Stimulated activated CD8-positive, alpha-beta memory T cell treated with anti-CD3 and anti-CD28 coated beads, Interleukin-2, amount 100 ng/mL, for 48 hours (primary cell): ENCODE results near the gene CHRDL1.
"Not testable (repeated sequence)": the region's sequence is repeated elsewhere in the genome, so short reads cannot be mapped to it uniquely, and the experiment has no call there.

Experiments used
- DNase-seq, 2 donors: peaks; one replicate each; pipeline ENCODE4 v3.0.0-alpha.2; 2020; ENCODE audit warnings: low read depth in 2 of 2

The CHRDL1 gene, protein sequence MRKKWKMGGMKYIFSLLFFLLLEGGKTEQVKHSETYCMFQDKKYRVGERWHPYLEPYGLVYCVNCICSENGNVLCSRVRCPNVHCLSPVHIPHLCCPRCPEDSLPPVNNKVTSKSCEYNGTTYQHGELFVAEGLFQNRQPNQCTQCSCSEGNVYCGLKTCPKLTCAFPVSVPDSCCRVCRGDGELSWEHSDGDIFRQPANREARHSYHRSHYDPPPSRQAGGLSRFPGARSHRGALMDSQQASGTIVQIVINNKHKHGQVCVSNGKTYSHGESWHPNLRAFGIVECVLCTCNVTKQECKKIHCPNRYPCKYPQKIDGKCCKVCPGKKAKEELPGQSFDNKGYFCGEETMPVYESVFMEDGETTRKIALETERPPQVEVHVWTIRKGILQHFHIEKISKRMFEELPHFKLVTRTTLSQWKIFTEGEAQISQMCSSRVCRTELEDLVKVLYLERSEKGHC

DNA sequence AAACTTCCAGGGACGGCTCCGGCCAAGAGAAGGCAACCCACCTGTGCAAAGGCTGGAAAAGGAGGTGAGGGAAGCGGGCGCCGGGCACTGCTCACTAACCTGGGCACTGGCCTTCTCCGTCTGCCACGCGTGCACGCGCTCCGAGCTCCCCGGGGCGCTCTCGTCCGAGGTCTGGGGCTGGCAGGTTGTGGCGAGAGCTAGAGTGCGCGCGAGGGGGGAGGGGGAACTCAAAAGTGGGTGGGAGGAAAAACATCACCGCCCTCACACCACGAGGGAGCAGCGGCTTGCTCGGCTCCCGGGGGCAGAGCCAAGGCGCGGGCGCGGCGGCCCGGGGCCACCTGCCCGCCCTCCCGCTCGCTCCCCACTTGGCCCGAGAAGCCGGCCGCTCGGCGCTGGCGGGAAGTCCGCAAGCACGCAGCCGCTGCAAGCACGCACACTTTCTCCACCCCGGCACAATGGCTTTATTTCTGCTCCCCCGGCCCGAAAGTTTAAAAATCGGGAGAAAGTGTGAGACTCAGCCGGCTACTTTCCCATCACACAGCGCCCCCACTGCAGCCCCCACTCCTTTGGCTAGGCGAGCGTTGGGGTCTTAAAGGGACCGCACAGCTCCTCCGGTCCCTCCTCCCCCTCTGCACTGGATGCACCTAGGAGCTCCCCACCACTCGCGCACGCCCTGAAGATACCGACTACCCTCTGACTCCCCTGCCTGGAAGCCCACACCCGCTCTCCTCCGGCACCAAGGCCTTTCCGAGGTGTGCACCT lies at the start of gene CHRDL1:
TSS of gene CHRDL1 (minus strand) at position 173 of the 762 bp plus-strand sequence. CDS start 3,636 bp downstream, outside the sequence.
- DNase-seq: no peak

DNA sequence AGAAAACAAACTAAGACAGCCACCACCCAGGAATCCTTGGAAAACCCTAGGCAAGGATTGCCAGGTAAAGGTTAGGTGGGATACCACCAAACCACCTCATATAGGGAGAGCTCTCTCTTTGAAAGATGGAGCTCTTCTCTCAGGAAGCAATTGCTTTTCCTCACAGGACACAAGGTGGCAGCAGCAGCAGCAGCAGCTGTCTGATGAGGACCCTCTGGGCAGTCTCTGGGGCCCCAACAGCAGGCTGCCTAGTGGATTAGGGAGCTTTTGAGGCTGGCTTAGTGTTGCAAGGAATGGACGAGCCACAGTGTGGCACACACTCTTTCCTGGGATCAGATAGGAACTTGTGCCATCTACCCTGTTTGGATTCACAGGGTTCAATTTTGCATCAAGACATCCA lies 41.4 kb upstream of the CHRDL1 start:
- DNase-seq: no peak

DNA sequence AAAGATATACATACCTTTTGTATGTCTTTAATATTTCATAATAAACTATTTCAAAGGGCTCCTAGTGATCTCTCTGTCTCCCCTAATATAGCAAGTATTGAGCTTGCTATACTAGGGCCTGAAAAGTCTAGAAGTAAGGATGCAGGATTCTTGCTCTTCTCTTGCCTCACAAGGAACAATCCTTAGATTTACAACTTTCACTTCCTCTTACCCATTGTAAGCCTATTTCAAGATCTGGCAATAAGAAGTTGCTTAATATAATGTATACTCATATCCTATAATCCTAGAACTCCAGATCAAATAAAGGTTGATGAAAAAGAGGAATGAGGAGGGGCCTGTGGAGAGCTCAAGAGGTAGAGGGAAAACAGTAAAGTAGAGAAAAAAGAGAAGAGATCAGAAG lies 40.8 kb upstream of the CHRDL1 start:
- DNase-seq: no peak

DNA sequence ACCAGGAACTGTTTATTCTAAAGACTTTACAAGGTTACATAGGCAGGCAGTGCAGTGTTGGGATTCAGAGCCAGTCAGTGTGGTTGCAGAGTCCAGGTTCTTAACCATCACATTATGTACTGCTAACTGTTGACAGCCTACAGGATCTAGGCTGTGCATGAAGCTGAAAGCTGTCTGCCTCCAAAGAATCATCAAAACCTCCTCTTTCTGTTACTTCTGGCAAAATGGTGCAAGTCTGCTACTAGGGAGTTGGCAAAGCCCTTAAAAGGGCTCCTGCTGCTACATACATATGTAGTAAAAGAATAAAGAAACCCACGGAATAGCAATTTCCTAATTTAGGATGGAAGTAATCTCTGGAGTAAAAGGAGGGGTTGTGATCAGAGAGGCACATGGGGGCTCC lies 40.4 kb upstream of the CHRDL1 start:
- no peak for DNase-seq

DNA sequence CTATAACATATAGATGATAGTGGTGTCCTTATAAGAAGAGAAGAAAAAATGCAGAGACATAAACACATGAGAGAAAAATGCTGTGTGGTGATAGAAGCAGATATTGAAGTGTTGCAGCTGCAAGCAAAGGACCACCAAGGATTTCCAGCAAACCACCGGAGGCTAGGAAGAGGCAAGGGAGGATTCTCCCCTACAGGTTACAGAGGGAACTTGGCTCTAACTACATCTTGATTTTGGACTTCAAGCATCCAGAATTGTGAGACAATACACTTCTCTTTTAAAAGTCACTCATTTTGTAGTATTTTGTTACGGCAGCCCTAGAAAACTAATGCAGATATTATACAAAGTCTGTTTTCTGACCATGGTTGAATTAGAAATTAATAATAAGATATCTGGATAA lies 30.4 kb upstream of the CHRDL1 start:
- DNase-seq: no peak

DNA sequence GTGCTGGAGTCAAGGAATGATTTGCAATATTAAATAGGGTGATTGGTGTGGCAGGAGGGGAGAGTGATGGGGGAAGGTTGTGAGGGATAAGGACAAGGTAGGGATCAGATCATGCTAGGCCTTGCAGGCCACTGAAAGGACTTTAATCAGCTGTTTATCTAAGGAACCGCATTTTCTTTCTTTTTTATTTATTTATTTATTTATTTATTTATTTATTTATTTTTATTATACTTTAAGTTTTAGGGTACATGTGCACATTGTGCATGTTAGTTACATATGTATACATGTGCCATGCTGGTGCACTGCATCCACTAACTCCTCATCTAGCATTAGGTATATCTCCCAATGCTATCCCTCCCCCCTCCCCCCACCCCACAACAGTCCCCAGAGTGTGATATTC lies 20.9 kb upstream of the CHRDL1 start:
- not testable (repeated sequence) for DNase-seq

DNA sequence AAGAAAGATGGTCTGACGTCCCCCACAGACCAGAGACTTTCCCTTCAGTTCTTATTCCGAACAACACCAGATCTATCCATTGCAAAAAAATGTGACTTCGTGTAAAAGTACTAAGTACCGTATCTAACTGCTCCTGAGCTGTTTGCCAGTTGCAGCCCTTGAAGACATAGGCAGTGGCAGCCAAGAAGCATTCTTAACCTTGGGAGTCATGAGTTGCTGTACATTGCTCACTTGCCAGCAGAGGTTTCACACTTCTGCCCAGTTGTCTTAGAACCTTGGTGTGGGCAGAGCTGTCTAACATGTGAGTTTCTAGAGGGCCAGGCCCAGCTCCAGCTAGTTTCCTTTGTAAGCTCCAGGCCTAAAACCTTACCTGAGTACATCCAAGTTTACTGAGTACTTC lies 10.5 kb upstream of the CHRDL1 start:
- no peak for DNase-seq

DNA sequence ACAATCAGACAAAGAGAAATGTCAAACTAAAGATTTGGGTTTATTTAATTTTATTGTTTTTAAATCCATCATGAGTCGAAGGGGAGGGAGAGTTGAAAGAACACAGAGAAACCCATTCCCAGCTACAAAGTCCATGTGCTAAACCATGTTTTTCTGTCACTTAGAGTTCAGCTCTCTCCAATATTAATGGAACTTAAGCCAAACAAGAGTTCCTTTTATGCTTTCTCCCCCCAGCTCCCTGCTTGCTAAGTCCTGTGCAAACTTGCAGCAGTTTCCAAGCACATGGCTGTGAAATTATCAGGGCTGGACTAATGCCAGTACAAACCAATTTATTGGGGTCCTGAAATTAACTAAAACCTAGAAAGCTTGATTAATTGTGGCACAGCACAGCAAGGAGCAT lies 9.7 kb upstream of the CHRDL1 start:
- no peak for DNase-seq

DNA sequence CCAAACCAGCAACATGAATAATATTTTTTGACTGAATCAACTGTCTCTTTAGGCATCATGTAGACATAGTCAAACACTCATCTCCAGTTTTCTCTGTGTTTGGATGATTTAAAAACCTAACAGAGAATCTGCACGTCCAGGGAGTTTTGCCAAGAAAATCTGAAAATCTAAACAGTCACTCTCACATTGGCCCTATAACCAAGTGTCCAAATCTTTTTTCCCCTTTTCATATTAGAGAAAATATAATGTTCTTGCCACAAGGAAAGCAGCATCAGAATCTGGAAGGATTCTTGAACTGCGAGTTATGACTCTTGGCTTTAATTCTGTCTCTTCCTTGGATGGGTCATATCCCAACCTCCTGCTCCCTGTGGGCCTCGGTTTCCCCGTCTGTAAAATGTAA lies 8.8 kb upstream of the CHRDL1 start:
- no peak for DNase-seq

DNA sequence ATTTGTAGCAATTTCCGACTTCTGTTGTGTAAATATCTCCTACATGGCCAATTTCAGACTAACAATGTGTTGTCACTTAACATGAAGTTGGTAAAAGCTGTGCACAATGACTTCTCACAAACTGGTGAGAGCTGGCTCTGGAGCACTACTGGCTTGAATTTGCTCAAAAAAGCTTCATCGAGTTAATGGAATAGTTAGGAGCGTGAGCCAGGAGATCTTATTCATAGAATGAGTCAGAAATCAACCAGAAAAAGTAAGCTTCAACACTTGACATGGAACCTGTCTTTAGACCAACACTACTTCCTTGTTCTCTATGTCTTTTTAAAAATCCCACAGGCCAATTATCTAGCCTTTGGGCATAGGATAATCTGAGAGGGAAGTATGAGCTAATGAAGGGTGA lies 7.9 kb upstream of the CHRDL1 start:
- DNase-seq: no peak

DNA sequence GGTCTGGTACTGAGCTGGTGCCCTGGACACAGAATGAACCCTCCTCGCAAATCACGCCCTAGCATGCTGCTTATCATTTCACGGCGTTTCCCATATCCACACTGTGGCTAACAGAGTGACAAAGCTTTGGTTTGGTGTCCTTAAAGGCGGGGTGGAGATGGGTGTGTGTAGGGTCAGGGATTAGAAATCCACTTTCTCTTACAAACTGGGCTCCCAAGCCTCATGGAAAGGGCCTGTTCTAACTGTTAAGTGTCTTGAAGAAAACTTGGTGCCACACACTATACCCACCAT lies 735 bp upstream of the CHRDL1 start:
- no peak for DNase-seq

DNA sequence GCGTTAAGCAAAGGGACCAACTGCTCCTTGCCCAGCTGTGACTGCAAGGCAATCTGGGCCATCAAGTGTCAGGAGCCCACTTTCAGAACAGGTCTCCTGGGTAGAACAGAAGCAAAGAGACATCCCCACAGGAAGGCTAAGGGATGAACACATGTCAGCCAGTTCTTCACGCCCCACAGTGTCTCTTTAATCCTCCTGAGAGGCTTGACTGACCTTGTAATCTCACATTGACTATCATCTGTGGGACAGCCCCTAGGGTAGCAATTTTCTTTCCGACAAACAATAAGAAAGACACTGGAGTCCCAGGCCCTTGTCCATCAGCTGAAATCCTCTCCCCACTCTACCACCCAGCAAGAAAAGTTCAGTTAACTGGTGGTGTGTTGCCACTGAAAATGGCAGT lies 1.0 kb downstream of the CHRDL1 start:
- DNase-seq: no peak

DNA sequence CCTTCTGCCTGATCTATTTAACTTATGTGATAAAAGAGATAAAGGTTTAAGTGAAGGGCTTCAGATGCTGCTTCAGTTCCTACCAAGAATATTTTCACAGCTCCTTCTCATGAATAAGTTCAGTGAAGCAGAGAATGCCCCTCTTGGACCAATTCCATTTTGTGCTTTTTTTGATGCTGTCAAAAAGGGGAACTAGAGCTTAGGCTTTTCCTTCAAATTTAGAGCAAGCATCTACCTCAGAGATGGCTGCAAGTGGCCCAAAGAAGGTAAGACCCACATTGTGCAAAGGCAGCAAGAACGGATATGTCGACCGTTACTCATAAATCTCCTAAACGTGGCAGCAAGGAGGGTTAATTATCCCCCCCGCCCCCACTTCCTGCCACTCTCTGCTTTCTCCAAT lies 4.5 kb downstream of the CHRDL1 start:
- no peak for DNase-seq

DNA sequence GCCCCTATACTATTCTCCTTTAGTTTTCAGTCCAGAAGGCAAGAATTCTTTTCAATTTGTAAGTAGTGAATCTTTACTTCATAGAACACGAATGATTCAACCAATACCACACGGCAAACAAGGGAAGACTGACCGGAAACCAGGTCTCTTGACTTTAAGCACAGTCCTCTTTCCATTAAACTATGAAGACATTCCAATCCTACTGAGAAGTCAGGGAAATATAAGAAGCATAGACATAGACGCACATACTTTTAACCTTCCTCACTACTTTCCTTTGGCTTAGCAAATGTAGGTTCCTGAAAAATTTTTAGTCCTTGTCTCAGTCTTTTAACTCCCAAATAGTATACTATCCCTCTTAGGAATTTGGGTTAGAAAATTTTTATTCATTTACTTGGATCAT lies 9.1 kb downstream of the CHRDL1 start:
- DNase-seq: no peak

DNA sequence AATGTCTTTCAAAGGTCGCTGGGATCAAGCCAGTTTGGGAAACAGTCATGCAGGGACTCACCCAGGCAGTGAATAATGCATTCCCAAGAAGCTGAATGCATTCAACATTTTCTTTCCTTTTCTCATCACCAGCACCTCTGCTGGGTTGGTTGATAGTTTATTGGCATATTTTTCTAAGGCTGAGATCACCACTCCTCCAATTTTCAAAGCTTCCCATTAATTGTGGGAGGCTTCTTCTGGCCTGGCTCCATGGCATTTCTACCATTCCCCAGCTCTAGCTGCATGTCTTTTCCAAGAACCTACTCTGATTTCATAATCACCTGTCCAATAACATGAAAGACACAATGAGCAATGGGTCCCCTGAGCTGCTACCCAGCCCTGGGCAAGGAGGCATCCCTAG lies 35.8 kb downstream of the CHRDL1 start:
- DNase-seq: no peak

DNA sequence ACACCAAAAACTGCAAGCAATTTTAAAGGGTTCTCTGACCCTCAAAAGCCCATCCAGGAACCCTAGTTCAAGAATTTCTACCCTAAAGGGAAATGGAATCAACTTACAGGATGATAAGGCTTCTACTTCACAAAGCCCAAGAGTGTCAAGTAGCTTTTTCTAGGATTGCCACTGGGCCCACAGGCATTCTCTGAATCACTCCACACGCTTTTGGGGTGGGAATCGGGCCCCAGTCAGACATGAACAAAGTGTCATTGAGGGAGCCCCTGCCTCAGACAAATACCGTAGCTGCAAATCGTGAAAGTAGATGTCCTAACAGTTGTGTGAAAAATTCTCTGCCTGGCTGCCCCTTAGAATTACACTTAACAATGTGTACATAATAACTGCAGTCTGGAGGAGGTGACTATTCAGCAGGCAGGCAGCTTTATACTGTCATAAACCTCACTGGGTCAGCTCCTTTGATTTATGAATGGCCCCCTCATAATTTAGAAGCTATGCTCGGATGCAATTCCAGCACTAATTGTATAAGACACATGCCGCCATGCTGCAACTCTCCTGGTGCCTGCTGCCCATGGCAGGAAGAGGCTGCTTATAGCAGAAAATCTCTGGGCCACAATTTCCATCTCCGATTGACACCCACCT lies 36.7 kb downstream of the CHRDL1 start:
- DNase-seq: no peak

DNA sequence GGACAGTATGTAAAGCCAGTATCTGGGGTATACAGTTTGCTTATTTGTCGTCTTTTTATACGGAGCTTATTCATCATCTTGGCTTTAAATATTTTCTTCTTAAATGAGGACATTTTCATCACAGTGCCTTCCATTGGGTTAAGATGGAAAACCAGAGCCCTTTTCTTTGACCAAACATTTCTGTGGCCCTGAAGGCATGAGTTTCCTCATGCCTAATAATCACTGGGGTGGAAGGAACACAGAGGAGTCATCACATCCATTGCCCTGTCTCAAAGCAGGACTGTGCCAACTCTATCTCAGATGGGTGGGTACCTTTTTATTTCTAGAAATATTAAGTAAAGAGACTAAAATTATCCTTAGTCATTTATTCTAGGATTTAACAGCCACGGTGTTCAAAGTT lies 40.0 kb downstream of the CHRDL1 start:
- DNase-seq: no peak

DNA sequence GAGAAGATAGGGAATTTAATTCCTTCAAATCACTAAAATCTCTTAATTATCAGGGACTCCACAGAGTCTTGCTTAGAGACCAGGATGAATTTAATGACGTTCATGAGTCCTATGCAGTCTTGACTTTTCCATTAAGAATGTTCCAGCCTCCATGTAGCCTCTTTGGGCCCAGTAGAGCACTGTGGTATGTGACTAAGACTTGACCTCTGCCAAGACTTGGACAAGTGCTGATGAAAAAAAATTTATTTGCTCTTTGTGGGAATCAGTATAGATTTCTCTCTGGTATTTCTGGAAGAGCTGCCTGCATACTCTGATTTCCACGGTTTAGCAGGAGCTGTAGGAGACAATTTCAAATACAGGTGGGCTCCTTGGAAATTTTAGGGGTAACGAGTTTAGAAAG lies 40.6 kb downstream of the CHRDL1 start:
- DNase-seq: no peak

DNA sequence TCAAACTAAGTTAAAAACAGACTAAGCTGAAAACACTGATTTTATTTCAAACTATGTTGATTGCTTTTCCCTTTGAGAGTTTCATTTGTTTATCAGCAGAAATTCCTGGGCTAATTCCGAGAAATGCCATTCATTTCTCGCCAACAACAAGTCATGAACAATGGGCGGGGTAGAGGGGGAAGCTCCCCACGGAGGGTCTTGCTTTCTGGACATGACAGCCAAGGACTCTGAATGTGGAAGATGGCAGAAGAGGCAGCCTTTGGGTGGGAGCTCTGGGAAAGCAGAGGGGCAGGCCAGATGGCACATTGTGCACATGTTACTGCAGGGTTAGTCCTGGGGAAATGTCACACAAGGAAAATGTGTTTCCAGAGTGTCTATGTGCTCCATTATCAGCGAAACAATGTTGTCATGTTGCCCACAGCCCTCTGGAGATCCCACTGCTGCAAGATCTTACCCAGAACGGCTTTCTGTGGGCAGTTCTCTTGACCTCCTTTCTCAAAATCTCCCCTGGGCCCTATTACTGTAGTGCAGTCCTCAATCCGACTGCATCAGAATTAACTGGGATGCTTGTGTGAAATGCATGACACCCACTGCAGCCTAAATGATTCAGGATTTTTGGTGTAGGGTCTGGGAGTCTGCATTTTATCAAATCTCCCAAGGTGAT lies 45.0 kb downstream of the CHRDL1 start:
- no peak for DNase-seq

DNA sequence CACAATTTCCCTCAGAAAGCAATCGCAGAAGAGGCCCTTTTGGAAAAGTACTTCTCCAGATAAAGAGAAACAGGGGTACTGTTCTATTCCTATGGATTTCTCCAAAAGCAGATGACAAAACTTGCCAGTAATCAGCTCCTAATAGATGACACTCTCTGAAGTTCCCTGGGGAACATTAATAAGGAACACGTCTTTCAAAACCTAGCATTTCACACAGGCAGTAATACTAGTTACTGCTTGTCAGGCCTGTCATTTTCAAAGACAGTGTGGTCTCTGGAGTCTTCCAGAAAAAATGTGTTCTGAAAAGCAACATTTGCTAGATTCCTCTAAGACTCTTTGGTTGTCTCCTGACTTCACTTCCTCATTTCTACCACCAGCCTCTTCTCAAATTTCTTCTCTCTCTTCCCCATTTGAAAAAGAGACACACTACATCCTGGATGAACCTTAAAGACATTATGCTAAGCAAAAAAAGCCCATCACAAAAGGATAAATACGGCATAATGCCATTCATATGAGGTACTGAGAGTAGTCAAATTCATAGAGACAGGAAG lies 47.3 kb downstream of the CHRDL1 start:
- DNase-seq: no peak

DNA sequence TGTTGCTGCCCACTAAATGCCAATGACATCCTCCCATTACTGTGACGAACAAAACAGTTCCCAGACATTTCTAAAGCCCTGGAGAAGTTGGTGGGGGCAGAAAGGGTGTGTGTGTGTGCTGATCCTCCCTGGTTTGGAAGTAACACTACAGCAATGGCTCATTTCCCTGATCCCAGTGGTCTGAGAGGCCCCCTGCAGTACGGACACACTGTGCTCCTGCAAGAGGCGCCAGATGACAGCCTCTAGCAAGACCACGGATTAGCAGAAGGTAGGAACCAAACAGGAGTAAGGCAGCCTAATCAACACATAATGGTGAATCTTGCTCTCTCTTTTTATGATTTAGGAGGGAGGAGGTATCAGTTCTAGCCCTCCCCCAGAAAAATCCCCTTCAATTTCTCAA lies 49.6 kb downstream of the CHRDL1 start:
- DNase-seq: no peak

DNA sequence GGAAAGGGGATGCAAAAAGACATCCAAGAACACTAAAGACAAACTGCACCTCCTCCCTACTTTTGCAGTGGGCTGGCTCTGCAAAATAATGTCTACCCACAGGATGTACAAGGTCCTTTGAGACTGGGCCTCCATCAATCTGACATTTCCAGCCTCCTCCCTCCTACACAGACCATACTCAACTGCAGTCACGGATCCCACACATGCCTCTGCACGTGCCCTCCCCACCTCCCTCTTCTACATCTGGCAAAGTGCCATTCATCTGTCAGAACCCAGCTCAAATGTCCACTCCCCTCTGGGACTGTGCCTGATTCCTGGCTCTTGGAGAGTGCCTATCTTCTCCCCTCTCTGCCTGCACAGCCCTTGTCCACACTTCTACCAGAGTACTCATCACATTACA lies 50.3 kb downstream of the CHRDL1 start:
- no peak for DNase-seq
